ENCODE results near the gene MLYCD.

Gene MLYCD

GRCh38 chr16:83899272-83899897 lies 470 bp downstream of the MLYCD start:
- peak; percentile 11 for DNase-seq (ENCODE audit: low spot score)

GRCh38 chr16:83899978-83900377 lies 1.1 kb downstream of the MLYCD start:
- DNase-seq (ENCODE audit: low spot score), result no peak

GRCh38 chr16:83900571-83900970 lies 1.7 kb downstream of the MLYCD start:
- no peak for DNase-seq (ENCODE audit: low spot score)

- DNase-seq (ENCODE audit: low spot score), result no peak
Measured at GRCh38 chr16:83901101-83901500, 2.2 kb downstream of the MLYCD start.

GRCh38 chr16:83903751-83904150 lies 4.8 kb downstream of the MLYCD start:
- DNase-seq (ENCODE audit: low spot score), result no peak

GRCh38 chr16:83906683-83907082 lies 7.8 kb downstream of the MLYCD start:
- no peak for DNase-seq (ENCODE audit: low spot score)

GRCh38 chr16:83907111-83907510 lies 8.2 kb downstream of the MLYCD start:
- DNase-seq (ENCODE audit: low spot score), result no peak

GRCh38 chr16:83907631-83908250 lies 8.8 kb downstream of the MLYCD start:
- DNase-seq (ENCODE audit: low spot score), result no peak

- DNase-seq (ENCODE audit: low spot score), result no peak
Measured at GRCh38 chr16:83908798-83909197, 9.9 kb downstream of the MLYCD start.

GRCh38 chr16:83911290-83911689 lies 12.4 kb downstream of the MLYCD start:
- DNase-seq (ENCODE audit: low spot score), result no peak

- DNase-seq (ENCODE audit: low spot score), result no peak
Measured at GRCh38 chr16:83912519-83913244, 13.8 kb downstream of the MLYCD start.

- DNase-seq (ENCODE audit: low spot score), result no peak
Measured at GRCh38 chr16:83913245-83913633, 14.3 kb downstream of the MLYCD start.

- DNase-seq (ENCODE audit: low spot score), result no peak
Measured at GRCh38 chr16:83914091-83914710, 15.3 kb downstream of the MLYCD start.

GRCh38 chr16:83915081-83915480 lies 16.2 kb downstream of the MLYCD start:
- DNase-seq (ENCODE audit: low spot score), result no peak

- DNase-seq (ENCODE audit: low spot score), result no peak
Measured at GRCh38 chr16:83915491-83915890, 16.6 kb downstream of the MLYCD start.

- DNase-seq (ENCODE audit: low spot score), result no peak
Measured at GRCh38 chr16:83917152-83918120, 18.5 kb downstream of the MLYCD start.

GRCh38 chr16:83920894-83921491 lies 22.1 kb downstream of the MLYCD start:
- DNase-seq (ENCODE audit: low spot score), result no peak

GRCh38 chr16:83923581-83924365 lies 24.9 kb downstream of the MLYCD start:
- DNase-seq (ENCODE audit: low spot score), result no peak

- no peak for DNase-seq (ENCODE audit: low spot score)
Measured at GRCh38 chr16:83924686-83925085, 25.8 kb downstream of the MLYCD start.

- DNase-seq (ENCODE audit: low spot score), result no peak
Measured at GRCh38 chr16:83925095-83925905, 26.4 kb downstream of the MLYCD start.

All from activated CD4-positive, alpha-beta T cell treated with anti-CD3 and anti-CD28 coated beads, Interleukin-2, Interleukin-4, amounts not matched to agents 100 ng/mL and 50 ng/mL, durations not matched to agents 16 hours and 8 hours (primary cell).